H1 (cell line): ENCODE data around the gene ACSF2. TPM values are rescaled to one million over a fixed set of nuclear protein-coding genes. Genes with fewer than 3 reads are reported as not detected.

Experiments
- CTCF ChIA-PET: fragments of 300-600 bp; sonication (Branson Sonifier 250); formaldehyde crosslinking; loops from one replicate; lab custom pipeline; 2021; ENCODE audit not compliant: partially characterized antibody; lab: Charles Lee
- POLR2A ChIA-PET: fragments of 300-600 bp; sonication (Branson Sonifier 250); formaldehyde crosslinking; loops from one replicate; lab custom pipeline; 2021; ENCODE audit warnings: inconsistent platforms; ENCODE audit not compliant: partially characterized antibody; lab: Charles Lee
- DNase-seq, 2 experiments: peaks; one replicate each; pipeline versions ENCODE4 v3.0.0 to v3.0.0-alpha.2; 2010 to 2022; ENCODE audit warnings: low spot score in 2 of 2, low read depth in 1 of 2, mixed read lengths in 1 of 2
- FAIRE-seq: peaks from 2 replicates; lab custom pipeline; 2011; peaks lifted over from hg19 to GRCh38; lab: Jason Lieb, UNC
- H2AFZ ChIP-seq: 2 replicates; pipeline ENCODE4 v1.8.1; 2012; ENCODE audit warnings: low read length, inconsistent platforms
- H2AK5ac ChIP-seq: 2 replicates; pipeline ENCODE4 v1.6.1; 2013; ENCODE audit warnings: low read depth, low read length
- H2BK120ac ChIP-seq: replicated peaks from 2 replicates; pipeline ENCODE3; 2013; ENCODE audit warnings: low read depth, low read length, inconsistent platforms
- H2BK12ac ChIP-seq: 2 replicates; pipeline ENCODE4 v1.6.1; 2013; ENCODE audit warnings: low read depth, low read length
- H2BK15ac ChIP-seq: 2 replicates; pipeline ENCODE4 v1.6.1; 2013; ENCODE audit warnings: low read length
- H2BK20ac ChIP-seq: 2 replicates; pipeline ENCODE4 v1.6.1; 2013; ENCODE audit warnings: low read length
- H2BK5ac ChIP-seq: 2 replicates; pipeline ENCODE4 v1.6.1; 2013; ENCODE audit warnings: low read depth, low read length
- H3K14ac ChIP-seq: 2 replicates; pipeline ENCODE4 v1.6.1; 2013; ENCODE audit warnings: inconsistent platforms; ENCODE audit not compliant: insufficient read length
- H3K18ac ChIP-seq: 2 replicates; pipeline ENCODE4 v1.6.1; 2013; ENCODE audit warnings: low read length; ENCODE audit errors: extremely low read depth
- H3K23ac ChIP-seq: 2 replicates; pipeline ENCODE4 v1.6.1; 2013; ENCODE audit warnings: inconsistent platforms; ENCODE audit not compliant: insufficient read length
- H3K23me2 ChIP-seq: 2 replicates; pipeline ENCODE4 v1.6.1; 2013; ENCODE audit warnings: low read depth, low read length
- H3K27ac ChIP-seq: 2 replicates; pipeline ENCODE4 v1.6.1; 2011; ENCODE audit warnings: low read depth, low read length, inconsistent platforms
- H3K27me3 ChIP-seq, 4 experiments: replicated peaks in 1 of 4; 1 replicate in 1 of 4; 2 replicates in 3 of 4; pipeline versions ENCODE4 v1.6.1 to v1.8.1; 2011 to 2013; ENCODE audit warnings: low read length in 3 of 4, mild to moderate bottlenecking in 3 of 4, inconsistent platforms in 2 of 4, mixed read lengths in 2 of 4, moderate library complexity in 1 of 4; ENCODE audit not compliant: control insufficient read depth in 3 of 4, insufficient read depth in 3 of 4; ENCODE audit errors: extremely low read depth in 1 of 4
- H3K36me3 ChIP-seq, 4 experiments: 2 replicates each; pipeline versions ENCODE4 v1.6.1 to v1.8.1; 2011 to 2013; ENCODE audit warnings: mild to moderate bottlenecking in 4 of 4, low read length in 3 of 4, moderate library complexity in 2 of 4, control low read depth in 1 of 4, inconsistent platforms in 1 of 4; ENCODE audit not compliant: insufficient read depth in 4 of 4, control insufficient read depth in 2 of 4
- H3K4ac ChIP-seq: replicated peaks from 2 replicates; pipeline ENCODE3; 2013; ENCODE audit warnings: low read length, low read depth, mixed read lengths, inconsistent platforms; ENCODE audit not compliant: insufficient read length
- H3K4me1 ChIP-seq, 4 experiments: replicated peaks in 1 of 4; 1 replicate in 1 of 4; 2 replicates in 3 of 4; pipeline versions ENCODE4 v1.6.1 to v1.8.1; 2011 to 2013; ENCODE audit warnings: low read length in 3 of 4, inconsistent platforms in 2 of 4, mixed read lengths in 1 of 4; ENCODE audit not compliant: insufficient read depth in 4 of 4, control insufficient read depth in 3 of 4
- H3K4me2 ChIP-seq, 2 experiments: 2 replicates each; pipeline versions ENCODE4 v1.6.1 to v1.8.1; 2011 to 2013; ENCODE audit warnings: low read depth in 2 of 2, low read length in 2 of 2, control low read depth in 1 of 2, inconsistent platforms in 1 of 2, mild to moderate bottlenecking in 1 of 2; ENCODE audit not compliant: insufficient read depth in 1 of 2
- H3K4me3 ChIP-seq, 4 experiments: fragments of 200-600, 300-600 bp in 1 of 4; sonication (generic), shearing (Covaris generic), sonication (Bioruptor Twin) in 1 of 4; 2 replicates each; pipeline versions ENCODE4 v1.5.1 to v1.8.1; 2011 to 2016; ENCODE audit warnings: low read length in 4 of 4, low read depth in 3 of 4, control low read depth in 2 of 4, inconsistent platforms in 2 of 4, mild to moderate bottlenecking in 2 of 4, mixed read lengths in 1 of 4, moderate library complexity in 1 of 4; ENCODE audit not compliant: insufficient read depth in 2 of 4; ENCODE audit errors: extremely low read depth in 1 of 4
- H3K56ac ChIP-seq: replicated peaks from 2 replicates; pipeline ENCODE3; 2013; ENCODE audit warnings: low read depth, mild to moderate bottlenecking, mixed read lengths, low read length, inconsistent platforms; ENCODE audit not compliant: insufficient read length
- H3K79me1 ChIP-seq: 2 replicates; pipeline ENCODE4 v1.6.1; 2013; ENCODE audit warnings: low read depth, low read length, control low read depth
- H3K79me2 ChIP-seq, 2 experiments: 2 replicates each; pipeline versions ENCODE4 v1.6.1 to v1.8.1; 2012 to 2013; ENCODE audit warnings: low read length in 2 of 2, mild to moderate bottlenecking in 2 of 2, inconsistent platforms in 1 of 2; ENCODE audit not compliant: insufficient read depth in 2 of 2, control insufficient read depth in 1 of 2
- H3K9ac ChIP-seq, 4 experiments: replicated peaks in 1 of 4; 1 replicate in 1 of 4; 2 replicates in 3 of 4; pipeline versions ENCODE4 v1.6.1 to v1.8.1; 2011 to 2013; ENCODE audit warnings: low read depth in 3 of 4, low read length in 3 of 4, control low read depth in 2 of 4, mild to moderate bottlenecking in 2 of 4, moderate library complexity in 2 of 4, inconsistent platforms in 1 of 4; ENCODE audit errors: extremely low read depth in 1 of 4
- H3K9me3 ChIP-seq, 2 experiments: 2 replicates each; pipeline versions ENCODE4 v1.6.1 to v1.8.1; 2012 to 2013; ENCODE audit warnings: mild to moderate bottlenecking in 2 of 2, moderate library complexity in 2 of 2, control low read depth in 1 of 2, inconsistent platforms in 1 of 2, low read depth in 1 of 2, low read length in 1 of 2, mixed read lengths in 1 of 2; ENCODE audit not compliant: insufficient read depth in 2 of 2
- H4K20me1 ChIP-seq, 2 experiments: replicated peaks in 1 of 2; 2 replicates each; pipeline versions ENCODE3 to v1.8.1; 2011 to 2013; ENCODE audit warnings: inconsistent platforms in 2 of 2, low read length in 2 of 2, mild to moderate bottlenecking in 1 of 2; ENCODE audit not compliant: insufficient read depth in 2 of 2, control insufficient read depth in 1 of 2
- H4K5ac ChIP-seq: 2 replicates; pipeline ENCODE4 v1.6.1; 2013; ENCODE audit warnings: low read length, low read depth, mixed read lengths, inconsistent platforms; ENCODE audit not compliant: insufficient read length
- H4K8ac ChIP-seq: 2 replicates; pipeline ENCODE4 v1.8.0; 2013; ENCODE audit warnings: mild to moderate bottlenecking, moderate library complexity, low read length, inconsistent platforms; ENCODE audit not compliant: insufficient read depth; ENCODE audit errors: extremely low read depth
- H4K91ac ChIP-seq: replicated peaks from 2 replicates; pipeline ENCODE3; 2013; ENCODE audit warnings: low read length, mixed read lengths, inconsistent platforms; ENCODE audit not compliant: insufficient read length
- BACH1 ChIP-seq: IDR thresholded peaks from 2 replicates; pipeline ENCODE4 v1.6.1; 2012; ENCODE audit warnings: low read length, improper control_type of control experiment
- BCL11A ChIP-seq, 2 experiments: IDR thresholded peaks; one replicate each; pipeline ENCODE4 v1.6.1; 2011; ENCODE audit warnings: low read depth in 2 of 2, low read length in 2 of 2, mild to moderate bottlenecking in 2 of 2
- CBX5 ChIP-seq: fragments of 300-800, 300-1000 bp; sonication (generic); IDR thresholded peaks from 2 replicates; pipeline ENCODE4 v1.7.1; 2016; ENCODE audit warnings: antibody characterized with exemption, low read length, low read depth
- EZH2 ChIP-seq: fragments of 200-600 bp; sonication (generic); IDR thresholded peaks from 2 replicates; pipeline ENCODE4 v1.7.1; 2012; ENCODE audit warnings: low read depth, mild to moderate bottlenecking, moderate library complexity, low read length, inconsistent platforms; ENCODE audit not compliant: severe bottlenecking
- FOSL1 ChIP-seq: IDR thresholded peaks from 2 replicates; pipeline ENCODE4 v1.6.1; 2011; ENCODE audit warnings: mild to moderate bottlenecking, low read depth, low read length, moderate library complexity; ENCODE audit not compliant: insufficient read depth
- KDM1A ChIP-seq: fragments of 200-600, 300-600 bp; sonication (generic); IDR thresholded peaks from 2 replicates; pipeline ENCODE4 v1.7.1; 2016; ENCODE audit warnings: mild to moderate bottlenecking, low read length, borderline replicate concordance
- KDM4A ChIP-seq: IDR thresholded peaks from one replicate; pipeline ENCODE4 v1.7.1; 2012; ENCODE audit warnings: low read depth, mild to moderate bottlenecking, moderate library complexity, low read length, inconsistent platforms; ENCODE audit not compliant: severe bottlenecking
- NRF1 ChIP-seq: IDR thresholded peaks from 2 replicates; pipeline ENCODE4 v1.6.1; 2011; ENCODE audit warnings: mild to moderate bottlenecking, low read depth, low read length, improper control_type of control experiment
- PHF8 ChIP-seq: fragments of 200-600 bp; sonication (generic); conservative IDR thresholded peaks from 2 replicates; pipeline ENCODE4 v1.7.1; 2012; ENCODE audit warnings: low read depth, mild to moderate bottlenecking, inconsistent platforms, low read length, moderate library complexity
- POU5F1 ChIP-seq: IDR thresholded peaks from 2 replicates; pipeline ENCODE4 v1.6.1; 2011; ENCODE audit warnings: low read depth, mild to moderate bottlenecking, low read length, moderate library complexity
- SIN3A ChIP-seq, 2 experiments: IDR thresholded peaks in 1 of 2; conservative IDR thresholded peaks in 1 of 2; 2 replicates each; pipeline ENCODE4 v1.6.1; 2011 to 2012; ENCODE audit warnings: low read length in 2 of 2, improper control_type of control experiment in 1 of 2, low read depth in 1 of 2, mild to moderate bottlenecking in 1 of 2
- SIRT6 ChIP-seq: IDR thresholded peaks from one replicate; pipeline ENCODE4 v1.7.1; 2012; ENCODE audit warnings: low read length, inconsistent platforms
- SIX5 ChIP-seq: IDR thresholded peaks from 2 replicates; pipeline ENCODE4 v1.6.1; 2011; ENCODE audit warnings: mild to moderate bottlenecking, low read depth, low read length
- TEAD4 ChIP-seq: IDR thresholded peaks from 2 replicates; pipeline ENCODE4 v1.6.1; 2012; ENCODE audit warnings: low read depth, low read length, inconsistent platforms, mixed read lengths
- WGBS, 2 experiments: shearing (Covaris generic) in 1 of 2; methylation state at CpG; one replicate each; pipeline versions ENCODE4 v1.1.6 to v1.1.7; 2013 to 2015; ENCODE audit warnings: low lambda C conversion rate in 2 of 2, mixed read lengths in 2 of 2, inconsistent platforms in 1 of 2, low coverage in 1 of 2, missing lambda C conversion rate in 1 of 2; ENCODE audit not compliant: insufficient replicate concordance in 2 of 2, insufficient coverage in 1 of 2, insufficient read length in 1 of 2; ENCODE audit errors: extremely low coverage in 1 of 2, missing lambda C conversion rate in 1 of 2; 5-methylcytosine and 5-hydroxymethylcytosine counted together
- polyA plus RNA-seq, 7 experiments: library from polyadenylated mRNA; depleted of rRNA in 3 of 7; stranded (reverse) in 5 of 7; unstranded in 2 of 7; fragments of >200 nt in 5 of 7; fragments of 200-250 nt in 2 of 7; gene quantifications; 1 replicate in 5 of 7; 2 replicates in 1 of 7; 4 replicates in 1 of 7; pipeline versions ENCODE4 v1.2.1 to v1.2.3, GENCODE V29; 2011 to 2013; ENCODE audit warnings: missing spikeins in 2 of 7, mixed read lengths in 2 of 7
- total RNA-seq: library from RNA; stranded (reverse); fragmentation: NEBNext Ultra II Directional; extraction: Animal tissue kit (Norgen Biotek cat#: 25700); gene quantifications from 2 replicates; pipeline ENCODE4 v1.2.1, GENCODE V29; 2021

The ACSF2 gene
- total and polyA plus RNA-seq, 2 of the 8 experiments (the other 6 are each of a cell fraction or from before 2014, with no cell fraction given): 14.5 to 16.3 TPM

GRCh38 chr17:50482516-50482915 is 56.5 kb downstream of the ACSF2 start:
- no peak overlapping the region for H3K23ac ChIP-seq
- ChIA-PET CTCF (interaction anchor here (0.7 to 9.2 kb wide), 29 partner anchors 10 to 214 kb away, joined by 3 to 116 read pairs (median 6); partner anchors contain the start of genes EPN3 and SPATA20), POLR2A (interaction anchor here (0.9 to 1.1 kb wide), 3 partner anchors 21 to 85 kb away, joined by 3 to 4 read pairs (median 3); no protein-coding TSS in a partner anchor)
- no peaks in the 10 kb centered on the region for H3K79me1 ChIP-seq
- no peak overlapping the region for H3K56ac ChIP-seq
- no peak overlapping the region for H3K9ac ChIP-seq
- H2BK5ac ChIP-seq: no peak overlapping the region
- H4K8ac ChIP-seq: 0 out of 2 replicates have a peak overlapping the region, but pooled peaks have one; percentile 28
- no peak overlapping the region for H3K27ac ChIP-seq
- H4K91ac ChIP-seq: no peak overlapping the region
- no peak overlapping the region for H2BK15ac ChIP-seq
- no peak overlapping the region for H2BK12ac ChIP-seq
- peaks cover 0 to 3% of the 10 kb centered on the region in 2 experiments; a peak in 1 of 4 replicates for H3K79me2 ChIP-seq
- FAIRE-seq (peak; percentile 39), DNase-seq (peak; percentile 71 to 93)
- no peaks in the 10 kb centered on the region for H3K9me3 ChIP-seq
- 0 out of 7 replicates have a peak, but pooled peaks cover 0 to 2% (median 0%) of the 10 kb centered on the region in 4 experiments for H3K27me3 ChIP-seq
- no peak overlapping the region for H2AFZ ChIP-seq
- no peak overlapping the region for H3K4me3 ChIP-seq
- H2BK120ac ChIP-seq: no peak overlapping the region
- peaks cover 0 to 2% of the 10 kb centered on the region in 2 experiments for H4K20me1 ChIP-seq
- no peak overlapping the region for H4K5ac ChIP-seq
- peaks cover 0 to 6% (median 4%) of the 10 kb centered on the region in 4 experiments; a peak in 6 of 7 replicates for H3K4me1 ChIP-seq
- H3K18ac ChIP-seq: no peak overlapping the region
- H3K36me3 ChIP-seq: peaks cover 0 to 13% (median 6%) of the 10 kb centered on the region in 4 experiments; a peak in 4 of 8 replicates
- no peak overlapping the region for H3K4ac ChIP-seq
- 23% methylated on average over 7 of the region's 7 CpGs; no CpG with 5 or more reads in 1 of the 2 experiments for WGBS, 2 experiments
- H2AK5ac ChIP-seq: no peak overlapping the region
- no peak overlapping the region for H3K14ac ChIP-seq
- no peak overlapping the region for H2BK20ac ChIP-seq
- H3K4me2 ChIP-seq: no peak overlapping the region
- H3K23me2 ChIP-seq: peaks cover 8% of the 10 kb centered on the region
- TF ChIP-seq TEAD4 (0 out of 2 replicates have a peak, but pooled peaks have one; percentile 58), NRF1 (no peak), BACH1 (peak; percentile 61), POU5F1 (no peak), SIN3A (conservative IDR thresholded peaks at IDR 0.05 in 1 of 2, IDR thresholded peaks at IDR 0.05 in 1 of 2; ENCODE audit: low read depth in 1 of 2, low read length in 2 of 2) (peak in 1 of 2 experiments; percentile 61; a peak in 2 of 4 replicates), CBX5 (no peak), EZH2 (no peak), SIX5 (no peak), PHF8 (no peak), BCL11A (IDR thresholded peaks at IDR 0.05; ENCODE audit: low read depth in 2 of 2, low read length in 2 of 2) (no peak), SIRT6 (no peak), KDM1A (no peak), KDM4A (no peak), FOSL1 (no peak)
